ENCODE measurements around the gene DPP8.
"Not testable (repeated sequence)": the region's sequence is repeated elsewhere in the genome, so short reads cannot be mapped to it uniquely, and the experiment has no call there.

The DPP8 gene

GRCh38 chr15:65399997-65400396, 117.5 kb downstream of the DPP8 start:
- H2BK5ac ChIP-seq (ENCODE audit: low read length) = no peak overlapping the region
- H3K27ac ChIP-seq (ENCODE audit: low read depth, low read length) = no peak overlapping the region
- H3K56ac ChIP-seq (ENCODE audit: low read length) = no peak overlapping the region
- peaks cover 7% of the 10 kb centered on the region for H3K4me1 ChIP-seq (ENCODE audit: control insufficient read depth, low read depth, low read length)
- no peaks in the 10 kb centered on the region for H3K79me1 ChIP-seq (ENCODE audit: low read length)
- H2BK15ac ChIP-seq (replicated peaks; ENCODE audit: low read depth) = no peak overlapping the region
- WGBS (ENCODE audit: extremely low coverage, insufficient coverage, low lambda C conversion rate) = no CpG with 5 or more reads among the region's 2 CpGs
- no peak overlapping the region for H3K4me3 ChIP-seq (ENCODE audit: low read length)
- H3K36me3 ChIP-seq (ENCODE audit: control insufficient read depth, insufficient read depth, low read length) = no peaks in the 10 kb centered on the region
- peaks cover 14% of the 10 kb centered on the region for H3K27me3 ChIP-seq (ENCODE audit: insufficient read depth, low read length, poor library complexity)
- no peak overlapping the region for H4K5ac ChIP-seq (ENCODE audit: low read length)
- H3K18ac ChIP-seq (ENCODE audit: low read length) = no peak overlapping the region
- no peak overlapping the region for H2BK120ac ChIP-seq (ENCODE audit: low read depth, low read length)
- H4K8ac ChIP-seq (ENCODE audit: low read depth, low read length) = no peak overlapping the region
- H3K9ac ChIP-seq (ENCODE audit: low read length) = no peak overlapping the region
- H3K4me2 ChIP-seq (ENCODE audit: low read length) = no peak overlapping the region
- H3K79me2 ChIP-seq (ENCODE audit: control insufficient read depth, insufficient read depth, low read length) = no peaks in the 10 kb centered on the region
- no peak overlapping the region for H3K4ac ChIP-seq (ENCODE audit: low read depth, low read length)
- no peak overlapping the region for H2AK5ac ChIP-seq (ENCODE audit: low read length)
- no peak overlapping the region for H3K23ac ChIP-seq (ENCODE audit: low read length)
- no peak for DNase-seq

DNA sequence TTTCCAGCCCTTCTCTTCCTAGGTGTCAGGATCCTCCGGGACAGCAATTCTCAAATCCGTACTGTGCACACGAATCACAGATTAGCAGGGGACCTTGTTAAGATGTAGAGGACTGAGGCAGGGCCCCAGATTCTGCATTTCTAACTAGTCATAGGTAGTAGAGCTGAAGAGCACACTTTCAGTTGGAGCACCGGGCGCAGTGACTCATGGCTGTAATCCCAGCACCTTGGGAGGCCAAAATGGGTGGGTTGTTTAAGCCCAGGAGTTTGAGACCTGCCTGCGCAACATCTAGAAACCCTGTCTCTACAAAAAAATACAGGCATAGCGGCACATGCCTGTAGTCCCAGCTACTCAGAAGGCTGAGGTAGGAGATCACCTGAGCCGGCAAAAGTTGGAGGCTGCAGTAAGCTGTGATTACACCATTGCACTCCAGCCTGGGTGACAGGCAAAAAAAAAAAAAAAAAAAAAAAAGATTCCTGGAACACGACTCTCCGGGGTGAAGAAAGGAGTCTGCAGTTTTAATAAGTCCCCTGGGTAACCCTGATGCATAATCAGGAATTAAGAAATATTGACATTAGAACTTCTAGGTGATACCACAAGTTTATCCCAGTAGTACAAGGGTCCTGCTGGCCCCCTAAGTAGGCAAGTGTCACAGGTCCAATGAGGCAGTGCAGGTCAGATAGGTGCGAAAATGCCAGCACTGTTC, 118.3 kb downstream of the DPP8 start:
- Histone ChIP-seq H3K56ac (ENCODE audit: low read length) (no peak overlapping the region), H2BK15ac (replicated peaks; ENCODE audit: low read depth) (no peak overlapping the region), H3K79me2 (ENCODE audit: control insufficient read depth, insufficient read depth, low read length) (no peaks in the 10 kb centered on the region), H3K23ac (ENCODE audit: low read length) (no peak overlapping the region), H3K27ac (ENCODE audit: low read depth, low read length) (no peak overlapping the region), H3K36me3 (ENCODE audit: control insufficient read depth, insufficient read depth, low read length) (no peaks in the 10 kb centered on the region), H3K4ac (ENCODE audit: low read depth, low read length) (no peak overlapping the region), H3K4me2 (ENCODE audit: low read length) (no peak overlapping the region), H4K5ac (ENCODE audit: low read length) (no peak overlapping the region), H3K27me3 (ENCODE audit: insufficient read depth, low read length, poor library complexity) (peaks cover 14% of the 10 kb centered on the region), H3K4me3 (ENCODE audit: low read length) (no peak overlapping the region), H2AK5ac (ENCODE audit: low read length) (no peak overlapping the region), H3K4me1 (ENCODE audit: control insufficient read depth, low read depth, low read length) (peaks cover 6% of the 10 kb centered on the region), H2BK120ac (ENCODE audit: low read depth, low read length) (no peak overlapping the region), H3K9ac (ENCODE audit: low read length) (no peak overlapping the region), H3K18ac (ENCODE audit: low read length) (no peak overlapping the region), H2BK5ac (ENCODE audit: low read length) (no peak overlapping the region), H4K8ac (ENCODE audit: low read depth, low read length) (no peak overlapping the region), H3K79me1 (ENCODE audit: low read length) (no peaks in the 10 kb centered on the region)
- no CpG with 5 or more reads among the region's 11 CpGs for WGBS (ENCODE audit: extremely low coverage, insufficient coverage, low lambda C conversion rate)
- DNase-seq = no peak

DNA sequence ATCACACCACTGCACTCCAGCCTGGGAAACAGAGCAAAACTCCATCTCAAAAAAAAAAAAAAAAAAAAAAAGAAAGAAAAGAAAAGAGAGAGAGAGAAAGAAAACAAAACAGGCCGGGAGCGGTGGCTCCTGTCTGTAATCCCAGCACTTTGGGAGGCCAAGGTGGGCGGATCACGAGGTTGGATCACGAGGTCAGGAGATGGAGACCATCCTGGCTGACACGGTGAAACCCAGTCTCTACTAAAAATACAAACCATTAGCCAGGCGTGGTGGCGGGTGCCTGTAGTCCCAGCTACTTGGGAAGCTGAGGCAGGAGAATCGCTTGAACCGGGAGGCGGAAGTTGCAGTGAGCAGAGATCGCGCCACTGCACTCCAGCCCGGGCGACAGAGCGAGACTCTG, 119.0 kb downstream of the DPP8 start:
- no CpG with 5 or more reads among the region's 16 CpGs for WGBS (ENCODE audit: extremely low coverage, insufficient coverage, low lambda C conversion rate)
- not testable (repeated sequence) for H4K5ac ChIP-seq (ENCODE audit: low read length); H3K4ac ChIP-seq (ENCODE audit: low read depth, low read length); H3K23ac ChIP-seq (ENCODE audit: low read length); H3K36me3 ChIP-seq (ENCODE audit: control insufficient read depth, insufficient read depth, low read length); H2BK15ac ChIP-seq (replicated peaks; ENCODE audit: low read depth); H4K8ac ChIP-seq (ENCODE audit: low read depth, low read length); H2AK5ac ChIP-seq (ENCODE audit: low read length); H2BK5ac ChIP-seq (ENCODE audit: low read length); H3K79me2 ChIP-seq (ENCODE audit: control insufficient read depth, insufficient read depth, low read length); H3K9ac ChIP-seq (ENCODE audit: low read length); H3K27ac ChIP-seq (ENCODE audit: low read depth, low read length); H3K18ac ChIP-seq (ENCODE audit: low read length); H2BK120ac ChIP-seq (ENCODE audit: low read depth, low read length); H3K79me1 ChIP-seq (ENCODE audit: low read length); H3K4me1 ChIP-seq (ENCODE audit: control insufficient read depth, low read depth, low read length); H3K4me3 ChIP-seq (ENCODE audit: low read length); H3K4me2 ChIP-seq (ENCODE audit: low read length); DNase-seq; H3K56ac ChIP-seq (ENCODE audit: low read length)
- H3K27me3 ChIP-seq (ENCODE audit: insufficient read depth, low read length, poor library complexity) = peaks cover 14% of the 10 kb centered on the region

DNA sequence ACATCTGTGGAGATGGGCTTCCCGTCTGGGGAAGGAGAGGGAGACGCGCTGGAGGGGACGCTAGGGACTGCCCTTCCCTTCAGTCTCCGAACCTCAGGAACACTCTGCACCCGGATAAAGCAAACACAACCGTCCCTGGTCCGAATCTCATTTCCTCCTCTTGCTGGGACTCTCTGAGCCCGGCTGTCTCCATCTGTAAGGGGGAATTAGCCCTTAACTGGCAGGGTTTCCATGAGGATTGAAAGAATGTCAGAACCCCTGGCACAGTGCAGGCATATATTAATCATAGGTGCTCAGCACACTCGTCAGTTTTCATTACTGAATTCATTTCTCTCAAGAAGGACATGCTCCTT, 120.5 kb downstream of the DPP8 start:
- H2BK5ac ChIP-seq (ENCODE audit: low read length) = no peak overlapping the region
- no CpG with 5 or more reads among the region's 10 CpGs for WGBS (ENCODE audit: extremely low coverage, insufficient coverage, low lambda C conversion rate)
- H3K4ac ChIP-seq (ENCODE audit: low read depth, low read length) = no peak overlapping the region
- no peaks in the 10 kb centered on the region for H3K79me1 ChIP-seq (ENCODE audit: low read length)
- peaks cover 14% of the 10 kb centered on the region for H3K27me3 ChIP-seq (ENCODE audit: insufficient read depth, low read length, poor library complexity)
- H4K8ac ChIP-seq (ENCODE audit: low read depth, low read length) = no peak overlapping the region
- no peak overlapping the region for H3K23ac ChIP-seq (ENCODE audit: low read length)
- no peak for DNase-seq
- no peak overlapping the region for H3K4me3 ChIP-seq (ENCODE audit: low read length)
- no peak overlapping the region for H3K27ac ChIP-seq (ENCODE audit: low read depth, low read length)
- no peak overlapping the region for H2BK15ac ChIP-seq (replicated peaks; ENCODE audit: low read depth)
- H3K18ac ChIP-seq (ENCODE audit: low read length) = no peak overlapping the region
- H3K9ac ChIP-seq (ENCODE audit: low read length) = peak overlapping the region; percentile 46
- peak overlapping the region; percentile 62 for H3K56ac ChIP-seq (ENCODE audit: low read length)
- H3K36me3 ChIP-seq (ENCODE audit: control insufficient read depth, insufficient read depth, low read length) = no peaks in the 10 kb centered on the region
- H3K4me1 ChIP-seq (ENCODE audit: control insufficient read depth, low read depth, low read length) = peaks cover 3% of the 10 kb centered on the region
- H3K4me2 ChIP-seq (ENCODE audit: low read length) = peak overlapping the region; percentile 66
- H2AK5ac ChIP-seq (ENCODE audit: low read length) = no peak overlapping the region
- no peak overlapping the region for H4K5ac ChIP-seq (ENCODE audit: low read length)
- H2BK120ac ChIP-seq (ENCODE audit: low read depth, low read length) = no peak overlapping the region
- H3K79me2 ChIP-seq (ENCODE audit: control insufficient read depth, insufficient read depth, low read length) = no peaks in the 10 kb centered on the region

- Histone ChIP-seq H2AK5ac (ENCODE audit: low read length) (no peak overlapping the region), H3K4me1 (ENCODE audit: control insufficient read depth, low read depth, low read length) (peaks cover 3% of the 10 kb centered on the region), H3K79me1 (ENCODE audit: low read length) (no peaks in the 10 kb centered on the region), H3K18ac (ENCODE audit: low read length) (no peak overlapping the region), H3K4ac (ENCODE audit: low read depth, low read length) (no peak overlapping the region), H3K4me2 (ENCODE audit: low read length) (peak overlapping the region; percentile 66), H2BK15ac (replicated peaks; ENCODE audit: low read depth) (no peak overlapping the region), H3K56ac (ENCODE audit: low read length) (peak overlapping the region; percentile 62), H3K36me3 (ENCODE audit: control insufficient read depth, insufficient read depth, low read length) (no peaks in the 10 kb centered on the region), H3K27ac (ENCODE audit: low read depth, low read length) (no peak overlapping the region), H4K8ac (ENCODE audit: low read depth, low read length) (no peak overlapping the region), H2BK120ac (ENCODE audit: low read depth, low read length) (no peak overlapping the region), H3K23ac (ENCODE audit: low read length) (no peak overlapping the region), H3K79me2 (ENCODE audit: control insufficient read depth, insufficient read depth, low read length) (no peaks in the 10 kb centered on the region), H4K5ac (ENCODE audit: low read length) (no peak overlapping the region), H3K27me3 (ENCODE audit: insufficient read depth, low read length, poor library complexity) (peaks cover 14% of the 10 kb centered on the region), H3K9ac (ENCODE audit: low read length) (peak overlapping the region; percentile 46), H3K4me3 (ENCODE audit: low read length) (peak overlapping the region; percentile 6), H2BK5ac (ENCODE audit: low read length) (no peak overlapping the region)
- DNase-seq = no peak
- WGBS (ENCODE audit: extremely low coverage, insufficient coverage, low lambda C conversion rate) = no CpG with 5 or more reads among the region's 34 CpGs
These were observed 121.1 kb downstream of the DPP8 start for GRCh38 chr15:65396283-65396964.
